GM21526 (cell line): ENCODE results near the gene MRFAP1L1.
"Not testable (repeated sequence)": the region's sequence is repeated elsewhere in the genome, so short reads cannot be mapped to it uniquely, and the experiment has no call there.

Experiments used
- ATAC-seq: cut with Tn5 transposase; IDR thresholded peaks from one replicate; pipeline ENCODE4 v1.9.1; 2021; ENCODE audit warnings: moderate library complexity; ENCODE audit not compliant: unreplicated experiment, low FRiP score

MRFAP1L1 gene

DNA sequence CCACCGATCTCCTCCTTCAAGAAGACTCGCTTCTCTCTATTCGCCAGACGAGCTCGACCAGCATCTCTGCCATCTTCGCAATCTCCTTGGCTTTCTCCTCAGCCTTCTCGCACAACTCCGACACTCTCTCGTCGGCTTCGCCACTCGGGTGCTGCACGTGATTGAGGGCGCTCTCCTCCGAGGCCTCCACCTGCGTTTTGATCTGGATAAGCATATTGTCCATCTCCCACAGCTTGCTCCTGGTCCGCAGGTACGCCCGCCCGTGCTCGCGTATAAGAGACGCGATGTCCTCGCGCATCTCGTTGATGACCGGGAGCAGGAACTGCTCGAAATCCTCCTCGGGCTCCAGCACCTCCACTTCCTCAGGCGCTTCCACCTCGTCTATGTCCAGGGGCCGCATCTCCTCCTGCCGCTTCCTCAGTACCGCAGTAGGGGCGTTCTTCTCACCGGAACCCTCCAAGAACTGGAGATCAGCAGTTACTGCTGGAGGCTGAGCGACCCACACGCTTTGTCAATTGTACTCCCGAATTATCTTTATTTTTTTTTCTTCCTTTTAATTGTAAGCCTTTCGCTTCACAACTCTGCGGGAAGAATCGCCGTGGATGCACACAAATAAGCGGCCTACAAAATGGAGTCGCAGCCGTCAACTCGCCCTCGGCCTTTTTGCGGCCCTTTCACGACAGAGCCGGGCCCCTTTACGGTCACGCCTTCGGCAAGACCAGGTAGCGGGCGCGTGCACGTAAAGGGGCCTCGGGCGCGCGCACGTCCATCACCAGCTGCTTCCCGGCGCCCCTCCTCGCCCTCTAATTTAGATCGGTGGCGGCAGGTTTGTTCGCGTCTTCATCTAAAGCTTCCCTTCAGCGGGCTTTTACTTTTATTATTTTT is at the start of gene MRFAP1L1:
Gene MRFAP1L1 (minus strand): TSS at position 636 of the 885 bp plus-strand sequence. CDS start 236 bp downstream, at position 400.
- peak; percentile 50 for ATAC-seq

DNA sequence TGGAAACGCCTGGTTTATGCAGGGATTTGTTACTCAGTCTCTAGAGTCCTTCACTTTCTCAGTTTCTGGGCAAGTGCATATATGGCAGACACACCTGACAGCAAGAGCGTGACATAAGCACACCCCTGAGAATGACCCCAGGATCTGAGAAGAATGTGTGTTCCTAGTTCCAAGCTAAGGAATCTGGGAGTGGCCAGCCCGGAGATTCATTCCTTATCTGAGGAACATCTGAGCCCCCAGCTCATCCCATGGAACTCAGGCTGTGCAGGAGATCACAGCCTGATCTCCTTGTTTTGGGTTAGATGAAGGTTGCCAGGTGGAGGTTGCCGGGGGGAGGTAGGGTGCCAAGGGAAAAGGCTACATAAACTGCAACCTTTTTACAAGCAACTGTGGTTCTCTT is 49.1 kb upstream of the MRFAP1L1 start:
- no peak for ATAC-seq

DNA sequence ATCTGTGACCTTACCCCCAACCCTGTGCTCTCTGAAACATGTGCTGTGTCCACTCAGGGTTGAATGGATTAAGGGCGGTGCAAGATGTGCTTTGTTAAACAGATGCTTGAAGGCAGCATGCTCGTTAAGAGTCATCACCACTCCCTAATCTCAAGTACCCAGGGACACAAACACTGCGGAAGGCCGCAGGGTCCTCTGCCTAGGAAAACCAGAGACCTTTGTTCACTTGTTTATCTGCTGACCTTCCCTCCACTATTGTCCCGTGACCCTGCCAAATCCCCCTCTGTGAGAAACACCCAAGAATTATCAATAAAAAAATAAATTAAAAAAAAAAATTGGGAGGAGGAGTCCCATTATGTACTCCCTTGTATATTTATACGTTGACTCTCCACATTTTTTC is 46.7 kb upstream of the MRFAP1L1 start:
- ATAC-seq, result not testable (repeated sequence)

DNA sequence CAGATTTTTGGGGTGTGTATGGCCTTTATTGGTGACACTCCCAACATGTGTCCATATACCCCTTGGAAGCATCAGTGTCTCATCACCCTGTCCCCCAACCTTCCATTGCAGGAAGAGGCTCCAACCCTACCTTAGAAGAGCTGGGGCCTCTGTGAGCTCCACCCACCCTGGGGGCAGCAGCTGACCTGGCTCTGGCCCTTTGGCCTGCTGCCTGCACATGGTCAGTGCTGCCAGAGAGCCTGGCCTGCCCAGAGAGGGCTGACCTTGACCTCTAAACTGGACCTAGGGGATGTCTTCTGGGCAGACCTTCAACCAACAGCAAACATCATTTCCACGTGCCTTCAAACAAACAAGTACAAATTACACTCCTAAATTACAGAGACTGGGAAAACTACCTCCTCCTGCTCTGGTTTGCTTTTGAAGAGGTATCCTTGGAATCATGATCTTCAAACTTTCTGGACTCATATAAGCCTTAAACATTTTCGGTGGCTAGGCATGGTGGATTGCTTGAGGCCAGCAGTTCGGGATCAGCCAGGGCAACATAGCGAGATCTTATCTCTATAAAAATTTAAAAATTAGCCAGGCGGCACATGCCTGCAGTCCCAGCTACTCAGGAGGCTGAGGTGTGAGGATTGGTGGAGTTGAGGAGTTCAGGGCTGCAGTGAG is 45.6 kb upstream of the MRFAP1L1 start:
- no peak for ATAC-seq

DNA sequence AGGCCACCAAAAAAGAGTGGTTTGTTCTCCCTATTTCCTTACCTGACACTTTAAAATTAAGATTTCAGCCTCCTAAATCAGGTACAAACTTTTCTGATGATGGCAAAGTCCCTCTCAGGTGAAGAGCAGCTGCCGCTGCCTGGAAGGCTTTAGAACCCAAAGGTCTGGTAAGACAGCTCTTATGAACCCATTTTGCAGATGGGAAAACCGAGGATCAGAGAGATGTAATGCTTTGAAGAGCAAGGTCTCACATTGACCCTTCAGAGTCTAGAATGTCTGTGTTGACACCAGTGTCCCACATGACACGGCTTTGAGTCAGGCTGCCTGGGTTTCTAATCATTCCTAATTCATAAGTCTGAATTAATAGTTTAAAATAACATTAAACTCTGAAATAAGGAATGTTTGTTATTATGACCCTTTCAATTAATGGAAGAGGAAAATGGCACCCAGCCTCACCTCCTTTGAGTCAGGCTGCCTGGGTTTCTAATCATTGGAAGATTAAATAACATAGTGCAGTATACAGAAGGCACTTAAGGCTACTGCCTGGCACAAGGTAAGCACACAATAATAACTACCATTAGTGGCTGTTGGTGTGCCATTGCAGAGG is 44.9 kb upstream of the MRFAP1L1 start:
- no peak for ATAC-seq

DNA sequence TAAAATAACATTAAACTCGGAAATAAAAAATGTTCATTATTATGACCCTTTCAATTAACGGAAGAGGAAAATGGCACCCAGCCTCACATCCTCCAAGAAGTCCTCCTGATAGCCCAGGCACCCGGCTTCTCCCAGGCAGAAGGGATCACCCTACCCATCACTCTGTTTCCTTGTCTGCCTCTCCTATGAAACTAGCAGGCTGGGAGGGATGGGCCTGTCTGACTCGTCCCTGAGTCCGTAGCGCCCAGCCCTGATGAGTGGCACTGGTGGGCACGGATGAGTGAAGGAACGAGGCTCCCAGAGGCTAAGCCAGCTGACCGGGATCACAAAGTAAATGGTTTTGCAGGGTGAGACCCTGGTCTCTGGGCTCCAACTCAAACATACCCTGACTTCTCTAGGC is 44.2 kb upstream of the MRFAP1L1 start:
- no peak for ATAC-seq

DNA sequence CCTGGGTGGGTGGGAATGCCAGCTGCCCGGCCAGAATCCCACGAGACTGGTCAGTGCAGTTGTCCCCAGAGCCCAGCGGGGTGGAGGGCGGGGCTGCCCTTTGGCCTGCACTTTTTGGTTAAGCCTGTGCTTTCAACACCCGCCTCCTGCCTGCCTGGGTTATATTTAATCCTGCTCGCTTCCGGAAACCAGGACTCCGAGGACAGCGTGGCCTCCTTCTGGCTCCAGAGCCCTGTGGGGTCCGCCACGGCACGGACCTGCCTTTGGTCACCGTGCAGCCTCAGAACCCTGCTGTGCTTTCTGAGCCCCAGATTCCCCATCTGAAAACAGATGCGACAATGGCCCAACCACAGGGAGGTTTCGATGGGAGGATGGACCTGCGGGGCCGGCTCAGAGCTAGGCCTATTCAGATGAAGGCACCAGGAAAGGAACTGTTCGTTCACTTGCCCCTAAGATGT is 43.5 kb upstream of the MRFAP1L1 start:
- no peak for ATAC-seq

DNA sequence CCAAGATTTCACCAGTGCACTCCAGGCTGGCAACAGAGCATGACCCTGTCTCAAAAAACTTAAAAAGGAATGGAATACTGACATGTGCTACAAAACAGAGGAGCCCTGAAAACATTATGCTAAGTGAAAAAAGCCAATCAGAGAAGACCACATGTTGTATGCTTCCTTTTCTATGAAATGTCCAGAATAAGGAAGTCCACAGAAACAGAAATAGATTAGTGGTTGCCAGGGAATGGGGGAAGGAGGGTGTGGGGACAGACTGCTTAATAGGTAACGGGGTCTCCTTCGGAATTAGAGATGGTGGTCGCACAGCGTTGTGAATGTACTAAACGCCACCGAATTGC is 42.8 kb upstream of the MRFAP1L1 start:
- ATAC-seq, result no peak

DNA sequence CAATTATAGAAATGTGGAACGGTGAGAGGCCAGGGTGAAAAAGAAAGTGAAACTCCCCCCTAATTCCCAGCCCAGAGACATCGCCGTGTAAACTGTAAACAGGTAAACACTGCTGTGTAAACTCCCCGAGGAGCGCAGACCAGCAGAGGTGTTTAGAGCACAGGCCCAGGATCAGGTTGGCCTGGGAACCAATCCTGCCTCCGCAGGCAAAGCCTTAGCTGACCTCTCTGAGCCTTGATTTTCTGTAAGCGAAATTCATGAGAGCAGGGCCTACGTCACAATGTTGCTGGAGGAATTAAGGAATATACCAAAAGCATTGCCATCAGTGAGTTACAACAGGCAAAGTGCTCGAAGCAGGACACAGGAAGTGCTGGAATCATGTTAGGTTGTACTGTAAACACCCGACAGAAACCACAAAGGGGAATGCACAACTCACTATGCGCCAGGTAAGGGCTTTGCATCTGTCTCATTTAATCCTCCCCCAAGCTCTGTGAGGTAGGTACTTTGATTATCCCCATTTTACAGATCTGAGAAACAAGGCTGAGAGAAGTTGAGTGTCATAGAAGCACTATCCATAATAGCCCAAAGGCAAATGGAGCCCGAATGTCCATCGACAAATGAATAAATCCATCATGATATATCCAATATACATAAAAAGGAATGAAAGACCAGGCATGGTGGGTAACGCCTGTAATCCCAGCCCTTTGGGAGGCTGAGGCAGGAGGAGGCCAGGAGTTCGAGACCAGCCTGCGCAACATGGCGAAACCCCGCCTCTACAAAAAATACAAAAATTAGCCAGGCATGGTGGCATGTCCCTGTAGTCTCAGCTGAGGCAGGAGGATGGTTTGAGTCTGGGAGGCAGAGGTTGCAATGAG is 42.2 kb upstream of the MRFAP1L1 start:
- ATAC-seq, result no peak

DNA sequence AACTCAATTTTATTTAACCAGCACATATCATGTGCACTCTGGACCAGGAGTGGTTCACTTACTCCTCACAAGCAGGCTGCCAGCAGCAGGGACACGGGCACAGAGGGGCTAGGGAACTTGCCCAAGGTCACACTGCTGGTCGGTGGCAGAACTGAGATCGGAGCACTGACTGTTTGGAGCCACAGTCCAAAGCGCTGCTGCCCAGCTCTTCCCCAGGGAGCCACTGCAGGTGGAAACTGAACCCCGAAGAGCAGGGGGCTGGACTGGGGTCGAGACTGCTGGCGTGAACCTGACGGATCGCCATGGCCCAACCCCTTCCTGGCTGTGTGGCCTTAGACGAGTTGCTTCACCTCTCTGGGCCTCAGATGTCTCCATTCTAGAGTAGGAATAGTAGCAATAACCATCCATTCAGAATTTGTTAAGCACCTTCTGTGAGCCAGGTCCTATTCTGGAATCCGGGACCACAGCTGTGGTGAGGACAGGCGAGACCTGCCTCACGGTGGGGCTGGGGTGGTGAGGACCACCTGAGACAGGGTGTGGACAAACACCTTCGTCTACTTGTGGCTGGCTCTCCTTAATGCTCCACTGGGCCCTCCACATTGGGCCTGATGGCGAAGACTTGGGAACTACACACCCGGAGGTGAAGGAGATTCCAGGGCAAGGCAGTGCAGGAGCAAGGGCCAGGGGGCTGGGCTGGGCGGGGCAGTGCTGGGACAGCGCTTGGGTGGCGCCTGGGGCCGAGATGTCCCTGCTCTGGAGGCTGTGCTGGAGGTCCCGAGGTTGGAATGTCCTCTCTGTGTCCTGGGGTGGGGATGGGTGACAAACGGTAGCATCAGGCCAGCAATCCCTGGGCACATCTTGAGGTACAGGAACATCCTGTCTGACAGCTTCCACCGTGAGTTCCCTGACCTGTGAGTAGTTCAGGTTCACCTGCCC is 40.9 kb upstream of the MRFAP1L1 start:
- no peak for ATAC-seq

DNA sequence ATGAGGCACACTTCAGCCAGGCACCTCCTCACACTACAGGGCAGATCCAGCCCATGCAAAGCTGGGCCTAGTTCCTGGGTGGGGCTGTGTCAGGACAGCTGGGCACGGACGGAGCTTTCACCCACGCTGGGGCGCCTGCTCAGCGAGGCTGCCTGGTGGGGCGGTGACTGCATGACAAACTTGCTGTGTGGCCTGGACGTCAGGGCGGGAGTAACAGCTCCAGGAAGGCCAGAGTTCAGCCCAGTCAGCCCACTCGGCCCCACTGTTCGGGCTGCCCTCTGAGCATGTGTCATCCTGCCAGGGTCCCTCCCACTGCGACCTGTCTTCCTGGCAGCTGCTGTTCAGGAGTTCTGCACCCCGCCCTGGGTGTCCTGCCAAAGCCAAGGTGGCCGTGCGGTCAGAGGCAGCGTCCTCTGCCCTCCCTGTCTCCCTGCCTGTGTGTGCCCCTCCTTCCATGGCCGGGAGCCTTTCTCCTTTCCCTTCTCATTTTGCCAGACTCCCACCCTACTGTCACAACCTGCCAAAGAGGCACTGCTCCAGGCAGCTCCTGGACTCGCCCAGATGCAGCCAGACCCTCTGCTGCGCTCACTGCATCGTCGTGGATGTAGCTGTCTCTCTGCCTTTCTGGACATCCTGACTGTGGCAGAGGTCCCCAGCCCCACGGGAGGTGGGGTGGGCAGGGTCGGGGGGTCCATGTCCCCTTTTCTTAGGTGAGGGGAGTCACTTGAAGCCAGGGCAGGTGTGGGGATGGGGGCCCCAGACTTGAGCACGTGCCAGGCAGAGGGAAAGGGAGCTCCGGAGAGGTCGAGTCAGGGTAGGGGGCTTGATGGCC is 39.9 kb upstream of the MRFAP1L1 start:
- ATAC-seq, result no peak

DNA sequence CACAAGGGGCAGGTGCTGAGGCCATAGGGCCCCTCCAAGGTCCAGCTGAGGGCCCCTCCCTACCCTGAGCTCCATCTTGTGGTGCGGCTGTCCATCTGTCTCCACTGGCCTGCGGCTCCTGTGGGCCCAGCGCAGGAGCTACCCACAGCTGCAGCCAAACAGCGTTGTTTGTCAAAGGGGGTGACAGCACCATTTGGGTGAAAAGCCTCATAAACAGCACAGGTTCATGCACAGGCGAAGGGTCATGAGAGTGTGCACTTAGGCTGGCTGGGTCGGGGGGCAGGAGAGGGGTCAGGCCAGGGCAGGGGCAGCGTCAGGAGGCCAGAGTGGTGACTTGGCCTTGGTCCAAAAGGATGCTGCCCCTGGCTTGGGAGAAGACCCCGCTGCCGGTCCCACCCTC is 38.6 kb upstream of the MRFAP1L1 start:
- ATAC-seq, result no peak

DNA sequence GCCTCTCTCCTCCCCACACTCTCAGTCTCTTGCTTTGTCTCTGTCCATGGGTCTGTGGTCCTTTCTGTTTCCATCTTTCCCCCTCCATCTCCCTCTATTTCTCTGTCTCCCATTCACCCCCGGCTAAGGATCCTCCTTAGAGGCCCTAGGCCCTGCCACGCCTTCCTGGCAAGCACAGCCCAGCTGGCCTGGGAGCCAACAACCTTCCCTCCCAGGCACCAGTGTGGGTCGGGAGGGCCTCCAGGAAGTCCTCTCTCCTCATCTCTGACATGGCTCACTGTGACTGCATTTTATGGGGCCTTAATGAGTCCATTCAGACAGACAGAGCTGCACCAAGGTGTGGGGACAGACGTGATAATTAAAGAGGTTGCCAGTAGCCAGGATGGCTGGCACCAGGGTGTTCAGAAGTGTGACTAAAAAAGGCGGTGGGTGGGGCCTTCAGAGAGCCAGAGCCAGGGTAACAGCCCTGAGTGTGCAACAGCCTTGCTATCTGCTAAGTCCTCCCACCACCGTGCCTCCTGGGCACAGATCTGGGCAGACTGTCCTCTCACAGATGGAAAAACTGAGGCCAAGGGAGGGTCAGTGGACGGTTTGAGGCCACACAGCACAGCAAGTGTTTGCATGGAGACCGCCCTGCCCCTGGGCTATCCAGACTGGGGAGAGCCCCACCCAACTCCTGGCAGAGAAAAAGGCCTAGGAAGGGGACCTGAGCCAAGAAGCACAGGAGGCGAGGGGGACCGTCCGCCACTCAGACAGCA is 37.8 kb upstream of the MRFAP1L1 start:
- no peak for ATAC-seq

DNA sequence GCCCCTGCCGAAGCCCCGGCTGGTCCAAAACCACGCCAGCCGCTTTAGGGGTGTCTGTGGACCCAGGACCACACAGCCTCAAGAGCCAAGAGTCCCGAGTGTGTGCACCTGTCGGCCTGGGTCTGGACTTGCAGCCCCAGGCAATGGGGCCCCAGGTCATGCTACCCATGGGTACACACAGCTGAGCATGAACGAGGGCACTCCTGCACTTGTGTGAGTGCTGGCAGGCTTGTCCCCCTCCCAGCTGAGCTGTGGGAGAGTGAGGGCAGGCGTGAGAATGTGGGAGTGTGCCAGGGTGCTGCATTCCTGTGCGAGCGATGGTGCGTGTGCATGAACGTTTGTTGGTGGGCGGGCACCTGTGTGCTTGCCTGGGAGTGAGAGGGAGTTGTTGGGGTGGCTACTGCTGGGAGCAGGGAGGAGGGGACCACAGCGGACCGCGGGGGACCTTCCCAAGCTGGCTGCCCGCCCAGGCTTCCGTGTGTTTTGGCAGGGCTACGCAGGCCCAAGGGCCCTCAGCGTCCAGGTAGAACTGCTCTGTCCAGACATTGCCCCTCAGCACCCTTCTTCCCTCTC is 37.1 kb upstream of the MRFAP1L1 start:
- no peak for ATAC-seq

DNA sequence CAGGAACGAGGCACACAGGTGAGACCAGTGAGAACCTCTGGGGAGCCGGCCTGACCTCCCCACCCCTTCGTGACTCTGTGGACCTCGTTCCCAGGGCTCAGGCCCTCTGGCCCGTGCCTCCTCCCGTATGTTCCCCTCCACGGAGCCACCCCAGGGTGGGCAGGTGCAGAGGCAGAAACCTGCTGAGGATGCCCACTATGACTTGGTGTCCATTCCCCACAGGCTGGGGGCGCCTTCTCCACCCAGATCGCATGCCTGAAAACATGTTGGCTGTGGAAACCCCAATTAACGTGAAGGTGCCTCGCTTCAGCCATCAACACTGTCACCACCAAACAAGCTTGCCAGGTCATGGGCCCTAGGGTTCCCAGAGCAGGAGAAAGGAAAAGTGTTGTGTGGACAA is 33.3 kb upstream of the MRFAP1L1 start:
- no peak for ATAC-seq

DNA sequence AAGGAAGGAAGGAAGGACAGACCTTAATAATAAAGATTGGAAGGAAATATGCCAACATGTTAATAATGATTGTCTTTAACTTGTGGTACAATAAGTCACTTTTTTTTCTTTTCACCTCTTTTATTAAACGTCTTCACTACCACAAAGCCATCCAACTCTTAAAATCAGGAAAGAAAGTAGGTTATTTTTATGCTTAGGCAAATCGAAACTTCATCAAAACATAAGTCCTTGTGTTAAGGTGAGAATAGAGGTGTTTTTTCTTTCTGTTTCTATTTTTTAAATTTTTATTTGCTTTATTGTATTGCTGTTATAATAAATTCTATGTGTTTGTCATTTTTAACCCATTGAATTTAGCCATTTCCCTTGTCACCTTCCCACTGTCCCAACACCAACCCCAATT is 32.8 kb upstream of the MRFAP1L1 start:
- ATAC-seq, result no peak

DNA sequence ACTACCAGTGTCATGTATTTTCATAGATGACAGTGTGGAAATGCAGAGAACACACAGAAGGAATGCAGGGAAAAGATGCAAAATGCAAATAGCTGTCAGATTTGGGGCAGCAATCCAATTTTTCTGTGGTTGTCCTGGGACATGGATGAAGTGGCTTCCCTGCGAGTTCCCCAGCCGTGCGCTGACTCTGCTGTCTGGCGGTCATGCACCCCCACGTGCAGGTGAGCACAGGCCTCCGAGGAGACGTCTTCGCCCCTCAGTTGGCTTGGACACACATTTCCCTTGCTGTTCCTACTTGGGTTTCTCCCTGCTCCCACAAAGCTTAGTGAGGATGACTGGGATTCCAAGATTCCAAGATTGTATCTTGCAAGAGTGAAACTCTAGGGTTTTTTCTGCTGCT is 30.7 kb upstream of the MRFAP1L1 start:
- ATAC-seq, result no peak

DNA sequence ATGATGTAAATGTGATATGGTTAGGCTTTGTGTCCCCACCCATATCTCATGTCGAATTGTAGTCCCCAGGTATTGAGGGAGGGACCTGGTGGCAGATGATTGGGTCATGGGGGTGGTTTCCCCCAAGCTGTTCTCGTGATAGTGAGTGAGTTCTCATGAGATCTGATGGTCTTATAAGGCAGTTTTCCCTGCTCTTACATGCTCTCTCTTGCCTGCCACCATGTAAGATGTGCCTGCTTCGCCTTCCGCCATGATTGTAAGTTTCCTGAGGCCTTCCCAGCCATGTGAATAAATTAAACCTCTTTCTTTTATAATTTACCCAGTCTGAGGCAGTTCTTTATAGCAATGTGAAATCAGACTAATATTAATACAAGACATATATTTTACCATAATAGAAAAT is 30.3 kb upstream of the MRFAP1L1 start:
- no peak for ATAC-seq
